PFSK-1 (cell line): Measurements from ENCODE around the gene SBF1.
A peak's percentile ranks its signal among the peaks of the same experiment; 100 is the strongest.

ENCODE experiments used
- POLR2AphosphoS5 ChIP-seq: IDR thresholded peaks from 2 replicates; pipeline ENCODE4 v1.6.1; 2012; ENCODE audit warnings: low read depth, mild to moderate bottlenecking, control low read depth, low read length, moderate library complexity
- REST ChIP-seq, 2 experiments: IDR thresholded peaks; 2 replicates each; pipeline versions ENCODE4 v1.6.1 to v1.8.0; 2011 to 2012; ENCODE audit warnings: low read depth in 2 of 2, low read length in 2 of 2, control low read depth in 1 of 2, inconsistent platforms in 1 of 2, mild to moderate bottlenecking in 1 of 2, moderate library complexity in 1 of 2; ENCODE audit not compliant: insufficient read depth in 1 of 2
- TAF1 ChIP-seq: IDR thresholded peaks from 2 replicates; pipeline ENCODE4 v1.6.1; 2012; ENCODE audit warnings: low read length, control low read depth, borderline replicate concordance; ENCODE audit not compliant: insufficient read depth

- peak in 1 of 2 experiments; percentile 49; a peak in 1 of 4 replicates for TF ChIP-seq REST (IDR thresholded peaks at IDR 0.05; ENCODE audit: insufficient read depth in 1 of 2, low read depth in 2 of 2, low read length in 2 of 2)
- TF ChIP-seq POLR2AphosphoS5, result peak; percentile 57
- TF ChIP-seq TAF1, result peak; percentile 86; the same call in 1 of the 2 replicates
Observed at GRCh38 chr22:50507991-50508884, 33.4 kb upstream of the SBF1 start, which contains the start of gene NCAPH2.
